IMR-90 (cell line): ENCODE data around the gene HOOK1. TPM values are rescaled to one million over a fixed set of nuclear protein-coding genes. Genes with fewer than 3 reads are reported as not detected.

ENCODE experiments used
- ATAC-seq: fragments of 200-7000 bp; cut with Tn5 transposase; 2 replicates; pipeline ENCODE4 v1.9.1; 2020; ENCODE audit warnings: low read depth, mild to moderate bottlenecking, moderate library complexity
- BruUV-seq: library from RNA; stranded (reverse); fragments of 400-500 nt; replicated peaks from 2 replicates; lab custom pipeline; 2021; lab: Mats Ljungman, UMichigan
- CTCF ChIA-PET: fragments of 300-600 bp; formaldehyde crosslinking; extraction: SDS; loops from one replicate; lab custom pipeline; 2021; ENCODE audit warnings: antibody characterized with exemption; lab: Yijun Ruan, JAX
- POLR2A ChIA-PET: fragments of 300-600 bp; sonication (Branson Sonifier 250); formaldehyde crosslinking; loops from one replicate; lab custom pipeline; 2022; ENCODE audit warnings: antibody characterized with exemption; ENCODE audit not compliant: unreplicated experiment; lab: Charles Lee
- DNase-seq: peaks from one replicate; pipeline ENCODE4 v3.0.0; 2013
- H2AFZ ChIP-seq: replicated peaks from 2 replicates; pipeline ENCODE3; 2013; ENCODE audit warnings: low read length, mild to moderate bottlenecking; ENCODE audit not compliant: poor library complexity
- H2AK5ac ChIP-seq: 2 replicates; pipeline ENCODE4 v1.6.1; 2013; ENCODE audit warnings: low read depth, low read length, inconsistent platforms
- H2AK9ac ChIP-seq: replicated peaks from 2 replicates; pipeline ENCODE3; 2013; ENCODE audit warnings: mild to moderate bottlenecking, low read depth, low read length, moderate library complexity; ENCODE audit not compliant: poor library complexity
- H2BK120ac ChIP-seq: 2 replicates; pipeline ENCODE4 v1.6.1; 2013; ENCODE audit warnings: low read depth, low read length, inconsistent platforms
- H2BK15ac ChIP-seq: 3 replicates; pipeline ENCODE4 v1.6.1; 2013; ENCODE audit warnings: low read depth, low read length, inconsistent platforms
- H2BK20ac ChIP-seq: 2 replicates; pipeline ENCODE4 v1.6.1; 2013; ENCODE audit warnings: low read depth, mild to moderate bottlenecking, inconsistent platforms, low read length, moderate library complexity
- H2BK5ac ChIP-seq: 2 replicates; pipeline ENCODE4 v1.6.1; 2013; ENCODE audit warnings: mild to moderate bottlenecking, low read depth, low read length, inconsistent platforms; ENCODE audit not compliant: poor library complexity, severe bottlenecking
- H3K14ac ChIP-seq: replicated peaks from 2 replicates; pipeline ENCODE4 v1.6.1; 2013; ENCODE audit warnings: low read depth, low read length, inconsistent platforms
- H3K18ac ChIP-seq: 2 replicates; pipeline ENCODE4 v1.6.1; 2013; ENCODE audit warnings: low read depth, low read length, control low read depth
- H3K23ac ChIP-seq: 2 replicates; pipeline ENCODE4 v1.6.1; 2013; ENCODE audit warnings: low read depth, low read length, inconsistent platforms
- H3K27ac ChIP-seq: 2 replicates; pipeline ENCODE4 v1.5.1; 2013; ENCODE audit warnings: mild to moderate bottlenecking, control low read depth, low read length; ENCODE audit not compliant: insufficient read depth
- H3K27me3 ChIP-seq: 2 replicates; pipeline ENCODE4 v1.6.1; 2013; ENCODE audit warnings: low read length; ENCODE audit not compliant: control insufficient read depth, insufficient read depth
- H3K36me3 ChIP-seq: 2 replicates; pipeline ENCODE4 v1.6.1; 2013; ENCODE audit warnings: low read length, mixed read lengths; ENCODE audit not compliant: control insufficient read depth, insufficient read depth
- H3K4ac ChIP-seq: 2 replicates; pipeline ENCODE4 v1.6.1; 2013; ENCODE audit warnings: low read depth, low read length, inconsistent platforms
- H3K4me1 ChIP-seq: 2 replicates; pipeline ENCODE4 v1.6.1; 2013; ENCODE audit warnings: low read length, mixed read lengths; ENCODE audit not compliant: control insufficient read depth, insufficient read depth
- H3K4me2 ChIP-seq: 2 replicates; pipeline ENCODE4 v1.6.1; 2013; ENCODE audit warnings: low read depth, mild to moderate bottlenecking, control low read depth, low read length, moderate library complexity
- H3K4me3 ChIP-seq: 2 replicates; pipeline ENCODE4 v1.5.1; 2013; ENCODE audit warnings: low read depth, mild to moderate bottlenecking, control low read depth, low read length, moderate library complexity; ENCODE audit not compliant: insufficient read depth
- H3K56ac ChIP-seq: 2 replicates; pipeline ENCODE4 v1.6.1; 2013; ENCODE audit warnings: low read length, inconsistent platforms; ENCODE audit not compliant: insufficient read depth; ENCODE audit errors: extremely low read depth
- H3K79me1 ChIP-seq, 2 experiments: 2 replicates each; pipeline ENCODE4 v1.6.1; 2013; ENCODE audit warnings: low read length in 2 of 2, inconsistent platforms in 1 of 2, low read depth in 1 of 2
- H3K9ac ChIP-seq: 2 replicates; pipeline ENCODE4 v1.6.1; 2013; ENCODE audit warnings: low read depth, low read length, control low read depth
- H3K9me1 ChIP-seq: 2 replicates; pipeline ENCODE4 v1.6.1; 2013; ENCODE audit warnings: low read length, inconsistent platforms; ENCODE audit not compliant: insufficient read depth
- H3K9me3 ChIP-seq: 2 replicates; pipeline ENCODE4 v1.6.1; 2013; ENCODE audit warnings: low read length; ENCODE audit not compliant: control insufficient read depth, insufficient read depth
- H4K20me1 ChIP-seq: 2 replicates; pipeline ENCODE4 v1.6.1; 2013; ENCODE audit warnings: low read length, inconsistent platforms; ENCODE audit not compliant: insufficient read depth
- H4K5ac ChIP-seq: 2 replicates; pipeline ENCODE4 v1.6.1; 2013; ENCODE audit warnings: mild to moderate bottlenecking, low read depth, low read length, control low read depth
- H4K8ac ChIP-seq, 2 experiments: 2 replicates each; pipeline ENCODE4 v1.6.1; 2013; ENCODE audit warnings: low read depth in 2 of 2, low read length in 2 of 2, control low read depth in 1 of 2, inconsistent platforms in 1 of 2
- H4K91ac ChIP-seq: 2 replicates; pipeline ENCODE4 v1.6.1; 2013; ENCODE audit warnings: low read depth, low read length, inconsistent platforms; ENCODE audit not compliant: insufficient read depth
- CEBPB ChIP-seq: IDR thresholded peaks from 2 replicates; pipeline ENCODE4 v1.6.1; 2012; ENCODE audit warnings: low read depth, low read length, improper control_type of control experiment
- CHD1 ChIP-seq: IDR thresholded peaks from 2 replicates; pipeline ENCODE4 v1.6.1; 2012; ENCODE audit warnings: low read depth, low read length, improper control_type of control experiment
- MAFK ChIP-seq: IDR thresholded peaks from 2 replicates; pipeline ENCODE4 v1.6.1; 2012; ENCODE audit warnings: low read depth, low read length, improper control_type of control experiment
- MAZ ChIP-seq: IDR thresholded peaks from 2 replicates; pipeline ENCODE4 v1.6.1; 2012; ENCODE audit warnings: low read depth, mild to moderate bottlenecking, low read length, improper control_type of control experiment, moderate library complexity, borderline replicate concordance
- MXI1 ChIP-seq: IDR thresholded peaks from 2 replicates; pipeline ENCODE4 v1.6.1; 2012; ENCODE audit warnings: low read depth, mild to moderate bottlenecking, low read length, moderate library complexity, borderline replicate concordance
- NFE2L2 ChIP-seq: fragments of 150-350 bp; IDR thresholded peaks from 2 replicates; pipeline ENCODE4 v1.6.1; 2016; ENCODE audit warnings: low read depth, mild to moderate bottlenecking, low read length
- RFX5 ChIP-seq: IDR thresholded peaks from 2 replicates; pipeline ENCODE4 v1.8.0; 2012; ENCODE audit warnings: low read depth, mild to moderate bottlenecking, low read length, moderate library complexity
- WGBS, 2 experiments: methylation state at CpG; one replicate each; pipeline versions ENCODE4 v1.1.5 to v1.1.7; 2013; ENCODE audit warnings: missing lambda C conversion rate in 2 of 2; ENCODE audit not compliant: insufficient read length in 1 of 2; ENCODE audit errors: extremely low coverage in 2 of 2; 5-methylcytosine and 5-hydroxymethylcytosine counted together
- dilution Hi-C: fragments of 300-500 bp; cut with HindIII; formaldehyde crosslinking; loops from one replicate; pipeline ENCODE4 v1.14.3; 2018; ENCODE audit warnings: low sequenced_read_pairs; ENCODE audit not compliant: unreplicated experiment
- in situ Hi-C: fragments of 300-500 bp; cut with MboI; formaldehyde crosslinking; loops from 3 replicates; pipeline ENCODE4 v1.14.3; 2019; ENCODE audit warnings: low sequenced_read_pairs, inconsistent platforms, mixed read lengths
- intact Hi-C: fragments of 100-400 bp; cut with micrococcal nuclease; formaldehyde crosslinking; loops from 2 replicates; pipeline ENCODE4 v1.10.0; 2022
- polyA plus RNA-seq, 3 experiments: library from polyadenylated mRNA; depleted of rRNA; stranded (reverse); fragments of >200 nt; gene quantifications; 2 replicates each; pipeline ENCODE4 v1.2.3, GENCODE V29; 2012; ENCODE audit warnings: low replicate concordance in 1 of 3
- total RNA-seq: library from RNA; depleted of rRNA; stranded (reverse); fragments of >200 nt; gene quantifications from 2 replicates; pipeline ENCODE4 v1.2.3, GENCODE V29; 2012
- TF ChIP-seq, protein P1 (sequence below): fragments of 150-350 bp; IDR thresholded peaks from 2 replicates; pipeline ENCODE4 v1.6.1; 2016; ENCODE audit warnings: low read depth, mild to moderate bottlenecking, low read length, moderate library complexity, borderline replicate concordance
- TF ChIP-seq, protein P2 (sequence below): fragments of 150-350 bp; IDR thresholded peaks from 2 replicates; pipeline ENCODE4 v1.6.1; 2017; ENCODE audit warnings: mild to moderate bottlenecking, antibody characterized with exemption, low read length, low read depth
- TF ChIP-seq, protein P3 (sequence below): conservative IDR thresholded peaks from 2 replicates; pipeline ENCODE4 v1.5.1; 2012; ENCODE audit warnings: mild to moderate bottlenecking, low read depth, low read length, improper control_type of control experiment

Gene HOOK1
- total and polyA plus RNA-seq, 2 of the 4 experiments (the other 2 are of a cell fraction) = not detected

DNA sequence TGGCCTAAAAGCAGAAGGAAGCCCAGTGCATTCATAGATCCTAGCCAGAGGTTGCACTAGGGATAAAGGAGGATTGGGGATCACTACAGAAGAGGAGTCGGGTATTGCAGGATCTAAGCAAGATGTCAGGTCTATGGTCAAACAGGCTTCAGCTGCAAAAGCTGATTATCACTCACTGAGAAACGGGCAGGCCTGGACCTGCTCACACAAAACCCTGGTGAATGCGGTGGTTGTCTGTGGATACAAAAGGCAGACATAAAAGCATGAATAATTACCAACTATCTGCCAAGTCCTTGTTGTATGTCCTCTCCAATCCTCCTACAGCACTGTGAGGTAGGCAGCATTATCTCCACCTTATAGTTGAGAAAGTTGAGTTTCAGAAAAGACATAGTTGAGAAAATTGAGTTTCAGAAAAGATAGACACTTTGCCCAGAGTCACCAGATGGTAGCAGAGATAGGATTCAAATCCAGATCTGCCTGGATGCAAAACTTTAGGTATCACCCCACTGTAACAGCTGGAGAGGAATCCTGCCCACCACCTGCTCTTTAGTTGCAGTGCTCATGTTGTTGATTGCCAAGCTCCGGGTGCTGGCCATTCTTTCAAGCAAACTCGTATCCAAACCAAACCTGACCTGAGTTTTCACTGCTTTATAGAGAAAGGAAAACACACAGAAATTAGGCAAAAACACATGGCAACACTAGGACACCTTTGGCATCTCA lies 49.6 kb upstream of the HOOK1 start:
- Histone ChIP-seq H3K4me3 (no peak overlapping the region), H3K4ac (no peak overlapping the region), H3K27ac (no peak overlapping the region), H2AFZ (no peak overlapping the region), H3K4me1 (0 out of 2 replicates have a peak, but pooled peaks cover 2% of the 10 kb centered on the region), H4K5ac (no peak overlapping the region), H2AK5ac (no peak overlapping the region), H4K20me1 (no peaks in the 10 kb centered on the region), H3K9me1 (no peaks in the 10 kb centered on the region), H3K79me1 (no peaks in the 10 kb centered on the region), H3K23ac (no peak overlapping the region), H4K8ac (no peak overlapping the region), H2BK5ac (no peak overlapping the region), H3K9ac (no peak overlapping the region), H2BK20ac (no peak overlapping the region), H3K27me3 (no peaks in the 10 kb centered on the region), H2BK120ac (no peak overlapping the region), H3K4me2 (no peak overlapping the region), H3K18ac (no peak overlapping the region), H3K36me3 (no peaks in the 10 kb centered on the region), H4K91ac (no peak overlapping the region; the same call in 1 of the 2 replicates), H3K56ac (no peak overlapping the region), H3K9me3 (no peaks in the 10 kb centered on the region), H2BK15ac (no peak overlapping the region), H2AK9ac (no peak overlapping the region), H3K14ac (0 out of 2 replicates have a peak overlapping the region, but pooled peaks have one; percentile 51)
- POLR2A ChIA-PET = interaction anchor here (0.7 kb wide), 1 partner anchor 23 kb away, joined by 4 read pairs; no protein-coding TSS in a partner anchor
- BruUV-seq = no TSS peak
- DNase-seq (no peak), ATAC-seq (no peak)
- TF ChIP-seq MXI1 = no peak
- TF ChIP-seq CEBPB = no peak
- no peak for TF ChIP-seq MAFK
- TF ChIP-seq NFE2L2 = no peak
- TF ChIP-seq, protein P1, sequence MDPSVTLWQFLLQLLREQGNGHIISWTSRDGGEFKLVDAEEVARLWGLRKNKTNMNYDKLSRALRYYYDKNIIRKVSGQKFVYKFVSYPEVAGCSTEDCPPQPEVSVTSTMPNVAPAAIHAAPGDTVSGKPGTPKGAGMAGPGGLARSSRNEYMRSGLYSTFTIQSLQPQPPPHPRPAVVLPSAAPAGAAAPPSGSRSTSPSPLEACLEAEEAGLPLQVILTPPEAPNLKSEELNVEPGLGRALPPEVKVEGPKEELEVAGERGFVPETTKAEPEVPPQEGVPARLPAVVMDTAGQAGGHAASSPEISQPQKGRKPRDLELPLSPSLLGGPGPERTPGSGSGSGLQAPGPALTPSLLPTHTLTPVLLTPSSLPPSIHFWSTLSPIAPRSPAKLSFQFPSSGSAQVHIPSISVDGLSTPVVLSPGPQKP = no peak
- no peak for TF ChIP-seq CHD1
- no peak for TF ChIP-seq MAZ
- no peak for TF ChIP-seq RFX5
- TF ChIP-seq, protein P2, sequence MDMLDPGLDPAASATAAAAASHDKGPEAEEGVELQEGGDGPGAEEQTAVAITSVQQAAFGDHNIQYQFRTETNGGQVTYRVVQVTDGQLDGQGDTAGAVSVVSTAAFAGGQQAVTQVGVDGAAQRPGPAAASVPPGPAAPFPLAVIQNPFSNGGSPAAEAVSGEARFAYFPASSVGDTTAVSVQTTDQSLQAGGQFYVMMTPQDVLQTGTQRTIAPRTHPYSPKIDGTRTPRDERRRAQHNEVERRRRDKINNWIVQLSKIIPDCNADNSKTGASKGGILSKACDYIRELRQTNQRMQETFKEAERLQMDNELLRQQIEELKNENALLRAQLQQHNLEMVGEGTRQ = no peak
- TF ChIP-seq, protein P3, sequence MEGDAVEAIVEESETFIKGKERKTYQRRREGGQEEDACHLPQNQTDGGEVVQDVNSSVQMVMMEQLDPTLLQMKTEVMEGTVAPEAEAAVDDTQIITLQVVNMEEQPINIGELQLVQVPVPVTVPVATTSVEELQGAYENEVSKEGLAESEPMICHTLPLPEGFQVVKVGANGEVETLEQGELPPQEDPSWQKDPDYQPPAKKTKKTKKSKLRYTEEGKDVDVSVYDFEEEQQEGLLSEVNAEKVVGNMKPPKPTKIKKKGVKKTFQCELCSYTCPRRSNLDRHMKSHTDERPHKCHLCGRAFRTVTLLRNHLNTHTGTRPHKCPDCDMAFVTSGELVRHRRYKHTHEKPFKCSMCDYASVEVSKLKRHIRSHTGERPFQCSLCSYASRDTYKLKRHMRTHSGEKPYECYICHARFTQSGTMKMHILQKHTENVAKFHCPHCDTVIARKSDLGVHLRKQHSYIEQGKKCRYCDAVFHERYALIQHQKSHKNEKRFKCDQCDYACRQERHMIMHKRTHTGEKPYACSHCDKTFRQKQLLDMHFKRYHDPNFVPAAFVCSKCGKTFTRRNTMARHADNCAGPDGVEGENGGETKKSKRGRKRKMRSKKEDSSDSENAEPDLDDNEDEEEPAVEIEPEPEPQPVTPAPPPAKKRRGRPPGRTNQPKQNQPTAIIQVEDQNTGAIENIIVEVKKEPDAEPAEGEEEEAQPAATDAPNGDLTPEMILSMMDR = no peak
- intact Hi-C loops = loop anchor here (10.0 kb wide), 1 partner anchor 1250 kb away; no protein-coding TSS in a partner anchor
- WGBS, 2 experiments = 92% methylated on average over 2 of the region's 5 CpGs; no CpG with 5 or more reads in 1 of the 2 experiments
- dilution Hi-C loops = loop anchor here (25.0 kb wide), 1 partner anchor 1028 kb away; no protein-coding TSS in a partner anchor
- in situ Hi-C loops = loop anchor here (25.0 kb wide), 1 partner anchor 1253 kb away; no protein-coding TSS in a partner anchor
- CTCF ChIA-PET = interaction anchor here (0.6 kb wide), 1 partner anchor 22 kb away, joined by 3 read pairs; no protein-coding TSS in a partner anchor
